Islet precursor cell (in vitro differentiated cells): ENCODE measurements around the gene KDELR3.

ENCODE experiments used
- DNase-seq: peaks from one replicate; pipeline ENCODE4 v3.0.0-alpha.2; 2018

KDELR3 gene

DNA sequence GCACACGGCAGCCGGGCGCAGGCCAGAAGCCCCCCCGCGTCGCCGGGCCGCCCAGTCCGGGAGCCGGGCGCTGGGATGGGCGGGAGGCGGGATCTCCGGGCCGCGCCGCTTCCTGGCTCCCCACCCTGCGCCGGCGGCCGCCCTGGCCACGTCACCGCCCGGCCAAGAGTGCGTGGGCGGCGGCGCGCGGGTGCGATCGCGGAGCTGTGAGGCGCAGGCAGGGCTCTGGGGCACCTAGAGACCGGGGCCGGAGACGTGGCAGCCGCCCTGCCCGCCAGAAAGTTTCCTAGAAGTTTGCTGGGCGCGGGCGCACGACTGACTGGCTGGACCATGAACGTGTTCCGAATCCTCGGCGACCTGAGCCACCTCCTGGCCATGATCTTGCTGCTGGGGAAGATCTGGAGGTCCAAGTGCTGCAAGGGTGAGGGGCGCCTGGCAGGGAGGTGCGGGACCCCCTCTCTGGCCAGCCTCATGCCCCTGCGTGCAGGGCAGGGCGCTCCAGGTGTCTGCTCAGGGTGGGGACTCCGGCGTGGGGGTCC is at the start of gene KDELR3:
Gene KDELR3, plus strand, starts transcription at position 193 of the 539 bp plus-strand sequence. Its CDS starts 138 bp downstream, at position 331.
- peak; percentile 76 for DNase-seq

DNA sequence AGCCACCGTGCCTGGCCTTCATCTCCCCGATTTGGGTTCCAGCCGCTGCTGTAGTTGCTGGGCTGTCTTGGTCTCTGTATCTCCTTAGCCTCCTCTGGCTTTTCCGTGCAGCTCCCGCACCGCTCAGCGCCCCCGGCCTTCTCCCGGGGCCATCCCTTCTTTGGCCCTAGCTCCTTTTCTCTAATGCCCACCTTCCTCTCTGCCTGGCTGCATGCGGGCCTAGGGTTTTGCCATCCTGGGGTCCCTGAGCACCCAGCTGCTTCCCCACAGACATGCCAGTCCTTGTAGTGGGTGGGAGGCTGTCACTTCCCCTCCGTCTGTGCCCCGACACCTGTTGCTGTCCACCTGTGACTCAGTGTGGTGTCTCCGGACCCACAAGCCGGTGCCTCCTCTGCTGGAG is 49.3 kb upstream of the KDELR3 start:
- peak; percentile 42 for DNase-seq

DNA sequence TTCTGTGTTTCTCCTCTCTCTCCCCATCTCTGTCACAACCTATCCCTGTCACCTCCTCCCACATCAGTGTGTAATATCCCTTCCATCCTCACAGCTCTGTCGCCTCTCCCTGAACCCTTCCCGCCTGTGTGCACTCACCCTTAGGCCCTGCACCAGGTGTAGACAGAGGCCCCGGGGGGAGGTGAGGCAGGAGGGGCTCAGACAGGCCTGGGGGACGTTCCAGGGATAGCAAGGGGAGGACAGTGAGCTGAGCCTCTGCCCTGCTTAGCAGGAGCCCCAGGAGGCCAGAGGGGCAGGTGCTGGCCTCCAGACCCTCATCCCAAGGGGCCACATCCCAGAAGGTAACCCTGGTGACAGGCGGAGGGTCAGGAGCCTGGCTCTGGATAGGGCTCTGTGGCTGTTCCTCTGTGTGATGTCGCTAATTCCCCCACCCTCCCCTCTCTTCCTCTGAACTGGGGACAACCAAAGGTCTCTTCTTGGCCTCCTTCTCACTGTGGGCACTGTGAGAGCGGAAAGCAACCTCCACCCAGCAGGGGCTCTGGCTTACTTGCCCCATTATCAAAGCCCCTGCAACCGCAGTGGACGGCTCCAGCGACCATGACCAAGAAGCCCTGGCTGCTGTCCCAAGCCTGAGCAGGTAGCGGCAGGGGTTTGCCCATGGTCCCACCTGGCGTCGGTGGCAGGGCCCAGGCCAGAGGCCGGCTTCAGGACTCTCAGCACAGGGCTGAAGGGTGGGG is 48.6 kb upstream of the KDELR3 start:
- DNase-seq: peak; percentile 48

DNA sequence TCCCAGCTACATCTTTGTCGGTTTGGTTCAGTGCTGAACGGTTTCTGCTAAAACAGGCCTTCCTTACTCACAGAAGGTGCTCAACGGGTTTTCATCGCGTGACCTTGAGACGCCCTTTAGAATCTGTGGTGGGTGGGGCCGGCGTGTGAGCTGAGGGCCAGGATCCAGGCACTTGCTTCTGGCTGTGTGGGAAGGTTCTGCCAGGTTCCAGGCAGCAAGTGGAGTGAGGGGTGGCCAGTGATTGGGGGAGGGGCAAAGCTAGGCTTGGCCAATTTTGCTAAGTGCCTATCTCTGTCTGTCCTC is 48.1 kb upstream of the KDELR3 start:
- DNase-seq: no peak

DNA sequence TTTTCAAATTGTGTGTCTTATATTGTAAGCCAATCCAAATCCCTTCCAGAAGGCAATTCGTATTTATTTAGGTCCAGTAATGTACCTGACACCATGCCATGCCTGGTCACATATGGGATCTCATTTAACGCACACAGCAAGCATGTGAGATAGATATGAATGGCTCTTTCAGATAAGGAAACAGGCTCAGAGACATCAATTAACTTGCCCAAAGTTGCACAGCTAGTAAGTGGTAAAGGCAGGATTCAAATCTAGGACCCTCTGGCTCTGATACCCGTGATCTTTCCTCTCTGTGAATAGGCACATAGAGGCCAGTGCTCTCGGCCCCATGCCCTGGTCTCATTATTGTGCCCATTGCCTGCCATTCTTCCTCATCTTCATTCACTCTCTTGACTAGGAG is 47.2 kb upstream of the KDELR3 start:
- no peak for DNase-seq

DNA sequence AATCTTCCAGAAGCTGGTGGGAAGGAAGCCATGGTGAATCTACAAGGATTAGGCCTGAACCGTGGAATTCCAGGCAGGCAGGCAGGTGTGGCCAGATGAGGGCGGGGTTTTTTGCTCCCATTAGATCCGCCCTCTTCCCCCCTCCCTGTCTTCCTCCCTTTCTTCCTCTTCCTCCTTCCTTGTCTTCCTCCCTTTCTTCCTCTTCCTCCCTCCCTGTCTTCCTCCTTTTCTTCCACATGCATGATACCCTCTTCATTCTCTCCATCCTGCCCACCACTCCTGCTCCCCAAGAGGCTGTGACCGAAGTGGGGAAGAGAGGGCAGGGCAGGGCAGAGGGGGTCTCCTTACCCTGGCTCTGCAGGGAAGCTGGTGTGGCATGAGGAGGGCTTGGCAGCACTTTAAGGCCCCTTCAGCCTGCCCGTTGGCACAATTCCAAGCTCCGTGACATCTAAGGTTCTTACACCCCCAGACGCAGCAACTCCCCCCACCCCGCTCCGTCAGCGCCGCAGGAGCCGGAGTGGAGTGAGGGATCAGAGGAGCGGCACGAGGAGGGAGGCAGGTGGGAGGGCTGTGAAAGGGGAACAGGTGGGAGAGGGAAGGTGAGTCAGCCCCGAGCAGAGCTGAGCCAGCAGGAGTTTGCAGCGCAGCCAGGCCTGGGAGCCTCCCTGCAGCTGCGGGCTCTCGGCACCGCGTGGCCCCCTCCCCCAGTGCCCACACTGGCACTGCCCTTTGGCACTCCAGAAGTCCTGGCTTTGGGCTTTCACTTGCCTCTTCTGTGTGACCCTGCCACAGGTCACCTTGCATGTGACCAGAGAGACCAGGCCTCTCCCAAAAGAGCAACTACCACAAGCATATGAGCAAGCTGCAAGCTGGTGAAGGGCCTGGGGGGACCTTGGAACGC is 45.0 kb upstream of the KDELR3 start:
- DNase-seq: peak; percentile 58

DNA sequence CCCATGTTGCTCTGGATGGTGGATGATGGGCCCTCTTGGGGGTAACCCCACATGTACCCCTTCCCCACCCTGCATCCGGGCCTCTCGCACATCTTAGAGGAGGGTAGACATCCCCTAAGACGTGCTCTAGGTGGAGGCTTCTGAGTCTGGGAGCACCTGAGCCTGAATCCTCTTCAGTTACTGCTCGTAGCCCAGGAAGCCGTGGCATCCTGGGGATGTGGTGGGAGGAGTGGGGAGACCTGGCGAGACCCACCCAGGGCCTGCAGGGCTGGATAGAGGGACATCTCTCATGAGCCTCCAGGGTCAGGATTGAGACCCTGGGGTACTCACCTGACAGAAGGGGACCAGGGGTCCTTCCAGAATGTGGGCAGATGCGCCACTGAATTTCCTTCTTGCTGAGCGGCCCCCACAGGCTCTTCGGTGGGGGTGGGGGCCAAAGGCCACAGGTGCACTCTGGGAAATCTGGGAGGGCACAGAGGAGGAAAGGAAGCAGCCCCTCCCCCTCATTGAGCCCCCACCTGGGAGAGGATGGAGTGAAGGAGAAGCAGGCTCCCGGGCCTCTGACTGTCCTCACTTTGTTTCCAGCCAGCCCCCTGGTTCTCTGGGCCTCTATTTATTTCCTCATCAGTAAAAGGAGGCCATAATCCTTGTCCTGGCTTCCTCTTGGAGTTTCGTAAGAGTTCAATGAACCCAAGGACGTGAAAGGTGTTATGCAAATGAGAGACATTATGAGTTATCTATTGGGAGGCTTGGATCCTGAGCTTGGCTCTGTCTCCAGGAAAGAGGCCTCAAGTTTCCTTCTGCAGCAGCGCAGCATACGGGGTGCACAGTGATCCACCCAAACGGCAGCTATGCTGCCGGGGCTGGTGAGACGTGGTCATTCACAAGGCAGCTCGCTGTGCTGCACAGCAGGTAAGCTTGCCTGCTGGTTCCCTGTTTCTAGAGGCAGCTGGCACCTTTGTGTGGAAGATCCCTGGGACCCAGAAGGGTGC is 44.1 kb upstream of the KDELR3 start:
- peak; percentile 48 for DNase-seq

DNA sequence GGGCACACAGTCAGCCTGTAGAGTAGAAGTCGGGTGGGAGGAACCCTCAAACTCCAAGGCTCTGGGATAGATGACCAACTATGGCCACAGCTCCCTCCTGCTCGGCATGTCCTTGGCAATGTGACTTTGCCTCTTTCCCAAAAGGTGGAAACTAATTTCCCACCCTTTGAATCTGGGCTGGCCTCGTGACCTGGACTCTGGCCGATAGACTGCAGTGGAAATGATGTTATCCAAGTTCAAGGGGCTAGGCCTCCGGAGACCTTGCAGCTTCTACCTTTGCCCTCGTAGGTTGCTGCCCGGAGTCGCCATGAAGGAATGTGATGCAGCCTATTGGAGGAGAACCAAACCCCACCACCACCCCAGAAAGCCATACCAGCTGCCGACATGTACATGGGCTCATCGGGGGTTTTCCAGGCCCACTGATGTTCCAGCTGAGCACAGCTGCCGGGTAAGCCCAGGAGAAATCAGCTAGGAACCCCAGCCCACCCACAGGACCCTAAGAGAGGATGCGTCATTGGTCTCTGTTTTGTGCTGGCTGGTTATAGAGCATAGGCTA is 43.3 kb upstream of the KDELR3 start:
- DNase-seq: no peak

DNA sequence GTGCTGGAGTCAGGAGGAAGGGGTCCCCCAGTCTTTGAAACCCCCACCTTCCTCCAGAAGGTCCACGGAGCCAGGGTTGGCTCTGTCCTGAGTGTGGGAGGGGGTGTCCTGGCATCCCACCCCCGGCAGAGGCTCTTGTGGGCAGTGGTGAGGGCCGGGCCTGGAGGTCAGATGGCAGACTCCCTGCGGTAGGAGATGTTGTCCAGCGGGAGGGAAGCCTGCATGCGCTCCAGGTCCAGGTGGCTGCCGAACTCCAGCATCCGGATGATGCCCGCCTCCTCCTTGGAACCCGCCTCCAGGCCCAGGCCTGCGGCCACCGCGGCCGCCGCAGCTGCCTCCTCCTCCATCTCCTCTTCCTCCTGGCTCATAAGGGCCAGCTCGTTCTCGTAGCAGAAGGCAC is 41.3 kb upstream of the KDELR3 start:
- no peak for DNase-seq

DNA sequence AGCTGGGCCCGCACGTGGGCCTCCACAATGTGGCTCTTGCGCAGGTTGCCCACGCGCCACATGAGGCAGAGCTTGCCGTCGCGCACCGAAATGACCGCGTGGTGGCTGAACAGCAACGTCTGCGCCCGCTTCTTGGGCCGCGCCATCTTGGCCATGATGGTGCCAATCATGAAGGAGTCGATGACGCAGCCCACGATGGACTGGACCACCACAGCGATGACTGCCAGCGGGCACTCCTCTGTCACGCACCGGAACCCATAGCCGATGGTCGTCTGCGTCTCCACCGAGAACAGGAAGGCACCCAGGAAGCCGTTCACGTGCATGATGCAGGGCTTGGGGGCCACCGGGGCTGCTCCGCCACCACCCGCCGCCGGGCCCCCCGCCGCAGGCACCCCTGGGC is 40.4 kb upstream of the KDELR3 start:
- no peak for DNase-seq

DNA sequence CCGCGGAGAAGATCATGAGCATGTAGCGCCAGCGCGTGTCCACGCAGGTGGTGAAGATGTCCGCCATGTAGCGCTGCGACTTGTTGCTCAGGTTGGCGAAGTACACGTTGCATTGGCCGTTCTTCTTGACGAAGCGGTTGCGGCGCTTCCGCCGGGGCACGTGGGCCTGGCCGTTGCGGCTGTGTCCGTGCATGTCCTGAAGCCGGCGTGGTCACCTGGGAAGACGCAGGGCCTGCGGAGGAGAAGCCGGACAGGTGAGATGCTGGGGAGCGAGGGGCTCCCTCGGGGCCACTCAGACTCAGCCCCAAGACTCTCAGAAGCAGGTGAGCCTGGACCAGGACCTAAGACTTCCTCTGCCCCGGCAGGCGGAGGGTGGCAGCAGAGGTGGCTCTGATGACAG is 40.0 kb upstream of the KDELR3 start:
- no peak for DNase-seq

DNA sequence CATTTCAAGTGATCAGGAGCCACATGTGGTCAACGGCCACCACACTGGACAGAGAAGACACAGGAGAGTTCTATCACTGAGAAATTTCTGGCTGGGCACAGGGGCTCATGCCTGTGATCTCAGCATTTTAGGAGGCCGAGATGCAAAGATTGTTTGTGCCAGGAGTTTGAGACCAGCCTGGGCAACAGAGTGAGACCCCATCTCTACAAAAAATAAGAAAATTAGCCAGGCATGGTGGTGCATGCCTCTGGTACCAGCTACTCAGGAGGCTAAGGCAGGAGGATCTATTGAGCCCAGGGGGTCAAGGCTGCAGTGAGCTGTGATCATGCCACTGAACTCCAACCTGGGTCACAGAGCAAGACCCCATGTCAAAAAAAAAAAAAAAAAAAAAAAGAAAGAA is 39.2 kb upstream of the KDELR3 start:
- no peak for DNase-seq

DNA sequence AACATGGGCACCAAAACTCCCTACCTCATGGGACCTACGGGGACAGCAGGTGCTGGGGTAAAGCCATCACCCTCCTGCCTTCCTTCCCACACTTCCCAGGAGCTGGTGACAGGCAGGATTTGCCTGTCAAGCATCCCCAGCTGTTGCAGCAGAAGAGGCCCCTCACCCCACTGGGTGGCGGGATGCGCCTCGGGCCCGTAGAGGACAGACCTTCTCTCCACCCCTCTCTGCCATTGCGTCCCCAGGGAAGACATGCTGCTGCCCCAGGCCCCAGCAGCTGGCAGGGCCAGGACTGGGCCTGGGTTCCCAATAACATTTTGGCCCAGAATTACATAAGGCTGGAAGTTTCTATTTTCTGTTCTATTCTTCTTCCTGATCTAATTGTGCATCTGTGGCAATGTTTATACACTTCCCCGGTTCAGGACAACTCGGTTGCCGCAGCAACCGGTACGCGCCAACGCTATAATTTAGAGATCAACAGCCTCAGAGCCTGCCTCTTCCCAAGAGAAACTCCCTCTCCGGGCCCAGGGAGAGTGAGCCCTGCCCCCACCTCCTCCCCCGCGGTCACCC is 38.3 kb upstream of the KDELR3 start:
- DNase-seq: no peak

DNA sequence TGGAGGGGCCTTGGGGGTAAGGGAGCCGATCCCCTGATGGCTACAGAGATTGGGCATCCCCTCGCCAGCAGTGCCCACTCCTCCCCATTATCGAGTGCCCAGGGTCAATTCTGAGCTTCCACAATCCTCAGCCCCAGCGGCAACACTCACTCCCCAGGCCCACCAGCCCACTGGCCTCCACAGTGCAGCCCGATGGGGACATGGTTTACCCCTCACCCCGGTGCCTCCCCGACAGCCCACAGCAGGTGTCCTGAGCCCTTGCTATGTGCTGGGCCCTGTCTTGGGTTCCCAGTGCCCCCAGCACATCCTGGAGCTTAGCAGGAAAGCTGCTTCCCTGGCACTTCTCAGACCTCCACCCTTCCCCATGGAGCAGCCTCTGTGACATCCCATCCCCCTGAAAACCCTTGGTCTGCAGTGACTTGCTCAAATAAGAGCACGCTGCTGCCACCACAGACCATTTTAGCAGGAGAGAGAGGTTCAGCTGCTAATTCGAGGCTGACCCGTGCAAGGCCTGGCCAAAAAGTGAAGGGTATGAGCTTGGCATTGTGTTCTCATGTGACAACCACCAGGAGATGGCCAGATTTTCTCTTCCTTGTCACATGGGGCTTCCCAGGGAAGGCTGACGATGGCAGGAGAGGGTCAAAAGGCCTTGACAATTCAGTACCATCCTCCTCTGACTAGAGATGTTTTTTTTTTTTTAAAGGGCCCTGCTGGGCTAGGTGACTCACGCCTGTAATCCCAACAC is 36.5 kb upstream of the KDELR3 start:
- DNase-seq: no peak

DNA sequence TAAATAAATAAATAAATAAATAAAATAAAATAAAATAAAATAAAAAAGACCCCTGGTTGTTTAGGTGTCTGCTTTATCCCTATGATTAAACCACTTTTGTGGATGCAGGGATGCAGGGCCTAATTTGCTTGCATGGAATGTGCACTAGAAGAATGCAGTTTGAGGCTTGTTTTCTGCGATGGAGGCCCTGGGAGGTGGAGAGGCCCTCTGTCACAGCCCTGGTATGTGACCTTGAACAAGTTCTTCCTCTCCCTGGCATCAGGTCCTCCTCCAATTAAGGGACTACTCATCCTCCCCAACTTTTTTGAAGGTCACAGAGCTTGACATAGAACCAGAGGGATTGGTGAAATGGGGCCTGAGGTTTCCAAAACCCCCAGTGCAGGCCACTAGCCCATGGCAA is 35.6 kb upstream of the KDELR3 start:
- DNase-seq: no peak

DNA sequence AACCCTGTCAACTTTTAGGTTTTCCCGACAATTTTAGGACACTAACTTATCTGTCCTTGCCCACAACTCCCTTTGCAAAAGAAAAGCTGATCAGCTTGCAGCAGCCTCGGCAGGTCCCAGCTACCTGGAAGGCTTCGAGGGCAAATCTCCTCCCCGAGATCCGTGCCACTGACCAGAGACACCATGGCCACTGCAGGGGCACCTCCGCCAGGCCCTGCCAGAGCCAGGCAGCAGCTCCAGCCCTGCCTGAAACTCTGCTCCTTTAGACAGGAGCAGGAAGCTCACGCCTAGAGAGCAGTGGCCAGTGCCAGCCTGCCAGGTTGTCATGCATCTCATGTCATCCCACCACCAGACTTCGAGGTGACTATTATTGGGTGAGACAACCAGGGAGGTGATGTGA is 34.0 kb upstream of the KDELR3 start:
- no peak for DNase-seq

DNA sequence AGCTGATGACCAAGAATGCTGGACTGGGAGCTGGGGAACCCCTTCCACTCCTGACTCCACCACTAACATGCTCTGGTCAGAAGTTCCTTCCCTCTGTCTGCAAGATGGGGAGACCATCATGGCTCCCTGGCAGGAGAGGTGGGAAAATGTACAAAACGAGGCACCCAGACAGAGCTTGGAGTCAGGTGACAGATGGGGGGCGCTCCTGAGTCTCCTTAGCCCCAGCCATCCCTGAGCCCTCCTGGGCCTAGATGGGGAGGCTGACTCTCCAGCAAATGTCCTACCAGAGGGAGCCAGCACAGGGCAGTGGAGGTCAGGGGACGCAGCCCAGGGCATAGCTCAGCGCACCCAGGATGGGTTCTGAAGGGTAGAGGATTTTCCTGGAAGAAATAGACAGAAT is 32.9 kb upstream of the KDELR3 start:
- DNase-seq: no peak

DNA sequence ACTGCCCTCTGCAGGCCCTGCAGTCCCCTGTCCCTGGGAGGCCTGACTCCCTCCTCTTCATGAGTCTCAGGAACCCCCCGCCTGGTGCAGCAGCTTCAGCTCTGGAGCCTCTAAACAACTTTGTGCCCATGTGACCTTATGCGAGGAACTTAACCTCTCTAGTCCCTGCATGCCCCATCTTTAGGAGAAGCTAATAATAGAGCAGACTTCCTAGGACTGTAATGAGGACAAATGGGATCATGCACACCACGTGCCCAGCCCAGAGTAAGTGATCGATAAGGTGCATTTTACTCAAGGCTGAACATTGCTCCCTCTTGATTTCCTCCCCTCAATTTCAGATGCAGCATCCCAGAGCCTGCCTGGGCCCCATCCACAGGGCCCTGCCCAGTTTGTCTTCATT is 31.9 kb upstream of the KDELR3 start:
- no peak for DNase-seq

DNA sequence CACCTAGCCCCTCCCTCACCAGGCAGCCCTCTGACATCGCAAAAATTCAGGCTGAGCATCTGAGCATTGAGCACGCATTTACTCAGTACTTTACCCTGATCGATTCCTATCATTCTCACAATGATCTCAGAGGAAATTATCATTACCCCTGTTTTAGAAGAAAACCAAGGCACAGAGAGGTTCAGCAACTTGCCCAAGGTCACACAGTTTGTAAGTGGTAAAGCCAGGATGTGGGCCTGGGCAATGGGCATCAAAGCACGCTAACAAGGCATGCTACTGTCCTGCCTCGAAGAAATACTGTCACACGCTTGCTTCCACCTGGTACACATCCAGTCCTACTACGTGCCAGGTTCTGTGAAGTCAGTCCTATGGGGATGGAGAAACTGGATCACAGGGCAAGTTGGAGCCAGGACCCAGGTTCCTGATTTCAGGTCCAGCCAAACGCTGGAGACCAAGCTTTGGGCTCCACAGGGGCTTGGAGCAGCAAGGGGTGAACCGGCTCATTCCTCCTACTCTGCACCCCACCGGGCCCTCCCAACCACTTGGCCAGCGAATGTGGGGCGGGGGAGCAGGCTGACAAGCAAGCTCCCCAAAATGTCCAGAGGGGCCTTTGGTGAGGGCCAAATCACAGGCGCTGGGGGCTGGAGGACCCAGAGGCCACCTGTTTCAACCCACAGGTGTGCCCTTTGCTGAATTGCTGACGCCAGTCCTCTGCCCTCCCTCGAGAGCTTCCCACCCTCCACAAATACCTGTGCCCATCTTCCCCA is 31.1 kb upstream of the KDELR3 start:
- no peak for DNase-seq

DNA sequence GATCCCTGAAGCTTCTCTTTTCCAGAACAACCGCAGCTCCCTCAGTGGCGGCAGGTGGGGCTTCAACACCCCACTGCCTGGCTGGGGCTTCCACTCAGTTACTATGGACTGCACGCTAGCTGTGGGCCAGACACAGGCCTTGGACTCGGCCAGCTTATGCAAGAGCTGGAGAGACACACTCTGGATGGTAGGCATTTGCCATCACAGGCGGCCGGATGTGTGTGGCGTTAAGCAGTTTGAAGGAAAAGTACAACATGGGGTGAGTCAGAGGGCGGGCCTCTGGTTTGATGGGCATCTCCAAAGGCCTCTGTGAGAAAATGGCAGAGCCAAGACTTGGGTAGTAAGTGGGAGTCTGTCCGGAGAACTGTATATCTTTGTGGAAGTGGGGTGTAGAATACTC is 30.5 kb upstream of the KDELR3 start:
- DNase-seq: no peak
